DOHH2 (cell line): ENCODE data around the gene CPOX.
"Not testable (repeated sequence)": the region's sequence is repeated elsewhere in the genome, so short reads cannot be mapped to it uniquely, and the experiment has no call there.

Source experiments
- H3F3A ChIP-seq: fragments of 200-600 bp; sonication (generic), shearing (Covaris generic); 2 replicates; pipeline ENCODE4 v1.6.0; 2016; ENCODE audit warnings: antibody characterized with exemption, mild to moderate bottlenecking; ENCODE audit not compliant: control insufficient read depth, insufficient read depth
- H3K27ac ChIP-seq: fragments of 200-600 bp; sonication (generic); 2 replicates; pipeline ENCODE4 v1.5.1; 2014; ENCODE audit warnings: low read depth, mild to moderate bottlenecking, low read length, moderate library complexity
- H3K27me3 ChIP-seq: fragments of 200-600 bp; sonication (generic); 2 replicates; pipeline ENCODE4 v1.6.1; 2014; ENCODE audit warnings: mild to moderate bottlenecking, low read length, mixed read lengths; ENCODE audit not compliant: control insufficient read depth
- H3K36me3 ChIP-seq: fragments of 200-600 bp; sonication (generic); 2 replicates; pipeline ENCODE4 v1.6.1; 2014; ENCODE audit warnings: mild to moderate bottlenecking, low read length, moderate library complexity, mixed read lengths; ENCODE audit not compliant: control insufficient read depth
- H3K4me1 ChIP-seq: fragments of 200-600 bp; sonication (generic); 2 replicates; pipeline ENCODE4 v1.6.1; 2014; ENCODE audit warnings: mild to moderate bottlenecking, low read length, mixed read lengths; ENCODE audit not compliant: control insufficient read depth
- H3K4me2 ChIP-seq: fragments of 200-600 bp; sonication (generic); 2 replicates; pipeline ENCODE4 v1.6.0; 2014; ENCODE audit warnings: mild to moderate bottlenecking, low read length, moderate library complexity
- H3K4me3 ChIP-seq: fragments of 200-600 bp; sonication (generic); 2 replicates; pipeline ENCODE4 v1.5.1; 2014; ENCODE audit warnings: mild to moderate bottlenecking, low read length, mixed read lengths
- H3K79me2 ChIP-seq: fragments of 200-600 bp; sonication (generic); 2 replicates; pipeline ENCODE4 v1.6.1; 2014; ENCODE audit warnings: mild to moderate bottlenecking, low read length, mixed read lengths; ENCODE audit not compliant: control insufficient read depth
- H3K9me2 ChIP-seq: fragments of 200-600 bp; sonication (generic); replicated peaks from 2 replicates; pipeline ENCODE4 v1.6.1; 2014; ENCODE audit warnings: mild to moderate bottlenecking, low read length, mixed read lengths; ENCODE audit not compliant: control insufficient read depth
- H3K9me3 ChIP-seq: fragments of 200-600 bp; sonication (generic); 2 replicates; pipeline ENCODE4 v1.6.1; 2014; ENCODE audit warnings: antibody characterized with exemption, low read length, mixed read lengths; ENCODE audit not compliant: control insufficient read depth, insufficient read depth
- H4K20me1 ChIP-seq: fragments of 200-600 bp; sonication (generic); 2 replicates; pipeline ENCODE4 v1.6.0; 2014; ENCODE audit warnings: low read depth, mild to moderate bottlenecking, antibody characterized with exemption, low read length, moderate library complexity; ENCODE audit not compliant: control insufficient read depth, insufficient read depth
- EZH2phosphoT487 ChIP-seq: fragments of 200-600 bp; sonication (generic); IDR thresholded peaks from 2 replicates; pipeline ENCODE4 v1.6.1; 2017; ENCODE audit warnings: borderline replicate concordance, mild to moderate bottlenecking, antibody characterized with exemption, low read length, moderate library complexity, mixed read lengths
- TF ChIP-seq, protein P1 (sequence below): fragments of 200-600 bp; sonication (generic); IDR thresholded peaks from one replicate; pipeline ENCODE4 v1.5.1; 2014; ENCODE audit warnings: antibody characterized with exemption, mild to moderate bottlenecking, low read depth, low read length; ENCODE audit not compliant: poor library complexity, severe bottlenecking

The CPOX gene

GRCh38 chr3:98563661-98564281, 29.6 kb downstream of the CPOX start:
- no peaks in the 10 kb centered on the region for H3K9me2 ChIP-seq
- peaks cover 67% of the 10 kb centered on the region for H3K4me1 ChIP-seq
- peak overlapping the region; percentile 73 for H3K4me2 ChIP-seq
- TF ChIP-seq, protein P1, sequence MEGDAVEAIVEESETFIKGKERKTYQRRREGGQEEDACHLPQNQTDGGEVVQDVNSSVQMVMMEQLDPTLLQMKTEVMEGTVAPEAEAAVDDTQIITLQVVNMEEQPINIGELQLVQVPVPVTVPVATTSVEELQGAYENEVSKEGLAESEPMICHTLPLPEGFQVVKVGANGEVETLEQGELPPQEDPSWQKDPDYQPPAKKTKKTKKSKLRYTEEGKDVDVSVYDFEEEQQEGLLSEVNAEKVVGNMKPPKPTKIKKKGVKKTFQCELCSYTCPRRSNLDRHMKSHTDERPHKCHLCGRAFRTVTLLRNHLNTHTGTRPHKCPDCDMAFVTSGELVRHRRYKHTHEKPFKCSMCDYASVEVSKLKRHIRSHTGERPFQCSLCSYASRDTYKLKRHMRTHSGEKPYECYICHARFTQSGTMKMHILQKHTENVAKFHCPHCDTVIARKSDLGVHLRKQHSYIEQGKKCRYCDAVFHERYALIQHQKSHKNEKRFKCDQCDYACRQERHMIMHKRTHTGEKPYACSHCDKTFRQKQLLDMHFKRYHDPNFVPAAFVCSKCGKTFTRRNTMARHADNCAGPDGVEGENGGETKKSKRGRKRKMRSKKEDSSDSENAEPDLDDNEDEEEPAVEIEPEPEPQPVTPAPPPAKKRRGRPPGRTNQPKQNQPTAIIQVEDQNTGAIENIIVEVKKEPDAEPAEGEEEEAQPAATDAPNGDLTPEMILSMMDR, result no peak
- TF ChIP-seq EZH2phosphoT487, result no peak
- no peaks in the 10 kb centered on the region for H3K79me2 ChIP-seq
- H3K36me3 ChIP-seq, result no peaks in the 10 kb centered on the region
- no peaks in the 10 kb centered on the region for H3K9me3 ChIP-seq
- peaks cover 21% of the 10 kb centered on the region for H3F3A ChIP-seq
- peak overlapping the region; percentile 62 for H3K4me3 ChIP-seq
- peak overlapping the region; percentile 88 for H3K27ac ChIP-seq
- H3K27me3 ChIP-seq, result no peaks in the 10 kb centered on the region
- no peaks in the 10 kb centered on the region for H4K20me1 ChIP-seq

DNA sequence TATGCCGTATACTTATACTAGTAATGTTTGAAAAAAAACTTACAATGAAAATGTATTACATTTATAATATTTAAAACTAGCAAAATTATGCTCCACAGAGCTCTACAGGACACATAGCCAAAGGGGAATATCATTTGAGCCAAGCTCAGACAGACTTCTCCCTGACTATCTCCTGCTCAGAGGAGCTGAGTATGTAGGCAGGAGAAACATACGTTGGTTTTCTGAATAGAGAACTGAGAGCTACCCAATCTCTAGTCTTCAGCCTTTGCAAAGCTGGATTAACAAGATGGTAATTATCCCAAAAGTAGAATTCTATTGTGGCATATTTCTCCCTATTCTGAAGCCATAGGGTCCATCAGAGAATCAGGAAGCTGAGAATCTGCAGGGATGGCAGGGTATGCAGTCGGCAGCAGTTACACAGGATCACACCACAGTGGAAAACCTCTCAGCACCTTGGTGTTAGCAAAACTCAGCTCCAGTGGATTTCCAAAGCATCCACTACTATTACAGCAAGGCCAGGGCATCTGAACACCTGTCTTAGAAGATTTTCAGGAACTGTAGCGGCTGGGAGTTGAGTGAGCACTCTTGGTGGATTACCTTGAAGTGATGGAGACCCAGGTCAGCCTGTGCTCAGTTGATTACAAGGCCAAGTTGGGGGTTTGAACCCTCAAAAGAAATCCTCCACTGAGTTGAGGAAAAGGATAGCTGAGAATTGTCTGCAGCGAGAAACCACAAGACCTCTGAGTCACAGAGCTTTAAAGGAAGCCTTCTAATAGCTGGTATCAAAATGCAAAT, 31.5 kb downstream of the CPOX start:
- peak overlapping the region; percentile 62 for H3K4me3 ChIP-seq
- H3F3A ChIP-seq, result peaks cover 21% of the 10 kb centered on the region
- H3K36me3 ChIP-seq, result no peaks in the 10 kb centered on the region
- peak overlapping the region; percentile 73 for H3K4me2 ChIP-seq
- H3K79me2 ChIP-seq, result no peaks in the 10 kb centered on the region
- H4K20me1 ChIP-seq, result no peaks in the 10 kb centered on the region
- peaks cover 73% of the 10 kb centered on the region for H3K4me1 ChIP-seq
- no peaks in the 10 kb centered on the region for H3K9me3 ChIP-seq
- no peaks in the 10 kb centered on the region for H3K27me3 ChIP-seq
- H3K9me2 ChIP-seq, result no peaks in the 10 kb centered on the region
- H3K27ac ChIP-seq, result peak overlapping the region; percentile 88
- TF ChIP-seq EZH2phosphoT487, result no peak

DNA sequence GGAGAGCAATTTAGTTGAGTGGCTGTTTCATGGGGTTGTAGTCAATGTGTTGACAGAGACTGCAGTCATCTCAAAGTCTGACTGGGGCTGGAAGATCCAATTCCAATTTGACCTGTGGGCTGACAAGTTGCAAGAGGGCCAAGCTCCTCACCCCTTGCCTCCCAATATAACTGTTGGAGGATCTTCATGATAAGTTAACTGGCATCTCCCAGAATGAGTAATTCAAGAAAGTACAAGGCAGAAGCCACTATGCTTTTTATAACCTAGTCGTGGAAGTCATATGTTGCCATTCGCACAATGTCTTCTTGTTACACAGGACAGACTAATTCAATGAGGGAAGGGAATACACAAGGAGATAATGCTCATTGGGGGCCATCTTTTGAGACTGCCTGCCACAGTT, 32.5 kb downstream of the CPOX start:
- no peaks in the 10 kb centered on the region for H3K9me2 ChIP-seq
- no peaks in the 10 kb centered on the region for H3K27me3 ChIP-seq
- TF ChIP-seq, protein P1, result no peak
- no peak for TF ChIP-seq EZH2phosphoT487
- no peaks in the 10 kb centered on the region for H3K36me3 ChIP-seq
- H3F3A ChIP-seq, result peaks cover 21% of the 10 kb centered on the region
- H3K4me3 ChIP-seq, result no peak overlapping the region
- no peaks in the 10 kb centered on the region for H3K79me2 ChIP-seq
- H3K4me1 ChIP-seq, result peaks cover 76% of the 10 kb centered on the region
- no peak overlapping the region for H3K27ac ChIP-seq
- no peaks in the 10 kb centered on the region for H4K20me1 ChIP-seq
- H3K4me2 ChIP-seq, result no peak overlapping the region
- no peaks in the 10 kb centered on the region for H3K9me3 ChIP-seq

GRCh38 chr3:98559769-98560168, 33.6 kb downstream of the CPOX start:
- not testable (repeated sequence) for H3K4me3 ChIP-seq

More at GRCh38 chr3:98559769-98560168, 33.6 kb downstream of the CPOX start:
- Histone ChIP-seq H3K4me1 (peaks cover 72% of the 10 kb centered on the region), H3F3A (peaks cover 17% of the 10 kb centered on the region)
- H3K9me2 ChIP-seq, H3K9me3 ChIP-seq, H4K20me1 ChIP-seq, H3K27me3 ChIP-seq, H3K79me2 ChIP-seq, H3K4me2 ChIP-seq, H3K27ac ChIP-seq, H3K36me3 ChIP-seq: not testable (repeated sequence)
